Stimulated activated CD8-positive, alpha-beta memory T cell treated with anti-CD3 and anti-CD28 coated beads, Interleukin-15, amount 100 ng/mL, for 24 hours (primary cell): ENCODE data around the gene MUSK.

ENCODE experiments used
- DNase-seq: peaks from one replicate; pipeline ENCODE4 v3.0.0-alpha.2; 2020; ENCODE audit warnings: low read depth

MUSK gene

DNA sequence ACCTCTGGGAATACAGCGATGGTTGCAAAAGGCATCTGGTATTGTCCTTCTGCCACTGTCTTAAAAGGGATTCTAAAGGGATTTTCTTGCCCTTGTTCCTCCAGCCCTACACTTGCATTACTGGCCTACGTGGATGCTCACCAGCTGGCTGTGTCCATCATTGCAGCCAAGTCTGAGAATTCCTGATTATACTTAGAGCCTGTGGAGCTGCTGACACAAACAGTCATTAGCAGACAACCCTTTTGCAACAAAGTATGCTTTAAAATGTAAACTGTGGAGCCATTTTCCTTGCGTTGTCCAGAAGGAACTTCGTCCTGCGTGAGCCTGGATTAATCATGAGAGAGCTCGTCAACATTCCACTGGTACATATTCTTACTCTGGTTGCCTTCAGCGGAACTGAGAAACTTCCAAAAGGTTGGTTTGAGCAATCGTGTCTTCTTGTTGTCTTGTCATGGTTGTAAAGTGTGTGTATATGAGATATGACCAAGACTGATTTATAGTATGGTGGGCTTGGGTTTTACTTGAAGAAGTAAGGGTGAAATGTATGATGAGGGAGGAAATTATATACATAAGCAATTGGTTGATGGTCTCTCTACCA is at the start of gene MUSK:
Gene MUSK, plus strand, starts transcription at position 222 of the 598 bp plus-strand sequence. Its CDS starts 114 bp downstream, at position 336.
- no peak for DNase-seq

- no peak for DNase-seq
These were observed 48.8 kb upstream of the MUSK start for GRCh38 chr9:110619831-110620230.

GRCh38 chr9:110620726-110621125 is 47.9 kb upstream of the MUSK start:
- DNase-seq = no peak

GRCh38 chr9:110622368-110622767 is 46.2 kb upstream of the MUSK start:
- DNase-seq = no peak

- DNase-seq = no peak
These were observed 45.0 kb upstream of the MUSK start for GRCh38 chr9:110623462-110624025.

- no peak for DNase-seq
These were observed 42.3 kb upstream of the MUSK start for GRCh38 chr9:110626101-110626829.

DNA sequence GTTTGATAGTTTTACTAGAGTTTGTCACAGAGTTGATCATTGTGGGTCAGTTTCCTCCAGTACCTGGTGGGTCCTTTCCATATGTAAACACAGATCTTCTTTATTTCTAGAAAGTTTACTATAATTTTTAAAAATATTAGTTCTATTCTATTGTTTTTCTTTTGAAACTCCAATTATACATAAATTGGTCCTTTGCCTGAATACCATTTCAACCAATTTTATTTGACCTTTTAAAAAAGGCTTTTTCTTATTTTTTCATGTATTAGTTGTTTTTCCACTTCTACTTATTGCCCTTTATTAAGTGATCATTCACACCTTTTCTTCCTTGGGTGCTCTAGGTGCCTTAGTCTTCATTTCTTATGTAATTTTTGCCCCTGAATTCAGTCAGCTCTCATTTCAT is 33.0 kb upstream of the MUSK start:
- no peak for DNase-seq

GRCh38 chr9:110638381-110638954 is 30.1 kb upstream of the MUSK start:
- DNase-seq = no peak

DNA sequence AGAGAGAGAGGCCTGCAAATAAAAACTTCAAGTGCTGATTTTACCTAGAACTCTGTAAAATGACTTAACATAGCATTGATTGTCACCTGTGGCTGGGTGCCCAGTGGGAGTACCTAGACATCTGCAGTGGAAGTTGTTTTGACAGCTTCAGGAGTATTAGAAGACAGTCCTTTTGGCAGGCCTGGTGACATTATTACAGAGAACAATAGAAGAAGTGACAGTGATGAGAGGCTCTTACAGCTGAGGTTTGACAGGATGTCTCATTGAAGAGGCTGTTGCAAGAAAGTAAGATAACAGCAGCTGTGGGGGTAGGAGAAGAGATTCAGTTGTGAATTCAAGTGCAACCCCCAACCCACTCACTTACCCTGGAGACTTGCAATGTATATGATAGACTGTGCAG is 27.9 kb upstream of the MUSK start:
- DNase-seq = no peak

DNA sequence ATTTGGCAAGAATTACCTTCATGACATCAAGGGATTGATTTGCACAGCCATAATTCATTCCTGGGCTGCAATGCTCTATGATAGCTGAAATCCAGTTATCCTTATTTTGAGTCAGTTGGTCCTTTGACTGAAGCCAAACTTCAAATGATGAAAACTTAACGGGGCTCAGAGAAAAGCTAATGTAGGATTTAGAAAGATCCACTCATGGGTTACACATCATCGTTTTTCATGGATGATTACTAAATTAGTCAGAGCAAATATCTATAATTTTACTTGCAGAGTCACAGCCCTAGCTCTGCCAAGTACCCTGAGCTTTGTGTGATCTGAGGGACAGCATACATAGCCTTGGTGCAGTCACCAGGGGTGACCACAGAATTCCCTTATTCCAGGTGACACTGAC is 27.3 kb upstream of the MUSK start:
- DNase-seq = no peak

DNA sequence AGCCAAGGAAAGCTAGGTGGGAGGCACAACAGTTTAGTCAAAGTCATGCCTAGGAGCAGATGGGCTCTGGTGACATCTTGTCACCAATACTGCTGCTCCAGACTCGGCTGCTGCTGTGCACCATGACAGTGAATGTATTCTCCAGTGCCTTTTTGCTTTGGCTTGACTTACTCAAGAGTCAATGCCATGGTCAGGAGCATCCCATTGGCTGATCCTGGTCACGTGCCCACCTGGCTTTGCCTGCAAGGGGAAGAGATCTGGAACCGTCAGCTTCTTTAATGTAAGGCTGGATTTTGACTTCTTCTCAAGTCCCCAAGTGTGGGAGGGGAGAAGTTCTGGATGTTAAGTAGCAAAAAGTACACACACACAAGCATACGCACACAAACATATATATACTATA is 19.9 kb upstream of the MUSK start:
- no peak for DNase-seq

GRCh38 chr9:110650261-110650660 is 18.3 kb upstream of the MUSK start:
- DNase-seq = no peak

DNA sequence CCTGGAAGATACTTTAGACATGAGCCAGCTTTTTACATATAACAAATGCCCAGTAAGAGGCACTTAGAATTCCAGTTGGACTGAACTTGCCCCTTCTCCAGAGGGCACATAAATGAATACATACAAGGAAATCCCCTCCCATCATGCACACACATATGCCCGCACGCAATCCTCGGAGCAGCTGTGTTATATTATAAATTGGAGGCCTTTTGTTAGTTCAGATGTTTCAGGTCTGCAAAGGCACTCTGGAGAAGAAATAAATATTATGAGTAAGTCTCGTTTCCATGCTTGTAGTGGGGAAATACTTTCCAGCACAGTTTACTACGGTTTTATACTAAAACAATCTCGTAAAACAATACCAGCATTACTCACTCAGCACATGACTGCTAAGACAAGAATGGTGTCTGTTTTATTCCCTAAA is 17.6 kb upstream of the MUSK start:
- DNase-seq = no peak

DNA sequence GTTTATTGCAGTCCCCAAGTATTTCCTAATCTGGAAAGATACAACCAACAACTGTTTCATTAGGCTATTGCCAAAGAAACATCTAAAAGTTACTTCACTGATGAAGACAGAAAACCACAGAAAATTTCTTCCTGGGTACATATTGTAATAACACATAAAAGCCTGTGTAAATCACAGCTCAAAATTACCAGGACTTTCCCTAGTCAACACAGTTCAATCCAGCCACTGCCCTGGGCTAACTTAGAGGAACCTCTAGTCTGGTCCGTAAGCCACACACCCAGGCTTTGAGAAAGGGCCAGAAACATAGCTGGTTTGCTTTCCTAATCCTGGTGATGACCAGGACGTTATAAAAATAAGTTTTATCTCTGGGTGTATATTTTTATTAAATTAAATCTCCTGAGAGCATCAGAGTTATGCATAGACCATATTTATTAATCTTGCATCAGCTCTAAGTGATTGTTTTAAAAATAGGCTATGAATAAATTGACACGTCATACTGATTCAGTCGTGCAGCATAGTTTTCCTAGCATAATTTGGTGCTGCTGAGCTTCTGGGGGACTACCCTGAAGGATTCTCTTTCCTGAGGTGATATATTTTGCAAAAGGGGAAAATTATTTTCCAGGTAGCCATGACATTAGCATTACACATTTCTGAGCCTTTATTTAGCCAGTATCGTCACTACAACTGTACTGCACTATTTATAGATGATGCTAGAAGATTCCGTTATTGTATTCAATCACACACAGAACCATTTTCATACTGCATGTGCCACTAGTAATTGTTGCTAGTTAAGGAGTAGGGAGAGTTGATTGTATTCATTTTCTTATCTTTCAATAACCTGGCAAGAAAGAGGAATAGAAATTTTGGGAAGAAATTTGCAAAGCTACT is 12.6 kb upstream of the MUSK start:
- no peak for DNase-seq

DNA sequence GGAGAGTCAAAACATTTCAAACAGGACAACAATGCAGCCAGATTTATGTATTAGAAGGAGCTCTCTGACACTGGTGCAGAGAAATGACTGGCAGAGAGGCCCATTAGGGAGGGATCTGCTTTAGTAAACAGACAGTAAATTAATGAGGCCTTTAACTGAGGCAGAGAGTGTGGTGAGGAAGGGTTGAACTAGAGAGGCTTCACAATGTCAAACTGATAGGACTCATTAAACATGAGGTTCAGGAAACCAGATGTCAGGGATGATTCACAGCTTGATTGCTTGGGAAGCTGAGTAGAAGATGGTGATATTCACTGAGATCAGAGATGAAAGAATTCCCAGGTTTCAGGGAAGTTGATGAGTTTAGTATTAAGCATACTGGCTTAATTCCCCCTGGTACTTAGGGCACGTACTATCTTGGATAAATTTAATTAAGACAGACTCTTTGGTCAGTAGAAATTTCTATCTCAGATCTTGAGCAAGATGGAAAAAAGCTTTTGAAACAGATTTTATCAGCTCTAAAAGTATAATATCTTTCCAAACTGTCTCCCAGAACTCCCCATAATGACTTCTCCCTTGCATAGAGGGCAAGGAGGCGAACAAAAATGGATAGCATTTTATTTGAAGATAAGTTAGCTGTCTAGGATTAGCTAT is 8.6 kb upstream of the MUSK start:
- no peak for DNase-seq

- DNase-seq = no peak
These were observed 842 bp downstream of the MUSK start for GRCh38 chr9:110669433-110669832.

DNA sequence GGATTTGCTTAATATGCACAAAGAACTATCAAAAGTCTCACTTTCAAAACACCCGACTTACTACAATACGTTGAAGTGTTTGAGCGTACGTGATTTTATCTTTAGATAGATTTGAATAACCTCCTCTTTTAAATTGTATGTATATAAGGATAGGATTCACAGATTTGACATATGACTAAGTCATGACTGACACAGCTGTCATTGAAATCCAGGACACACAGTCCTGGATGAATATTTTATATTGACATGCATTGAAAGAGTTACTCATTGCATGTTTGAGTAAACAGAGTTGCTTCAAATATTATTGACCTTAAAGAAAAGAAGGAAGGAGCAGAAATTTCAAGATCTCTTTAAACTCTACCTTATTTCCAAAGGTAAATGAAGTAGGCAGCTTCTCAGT is 3.3 kb downstream of the MUSK start:
- no peak for DNase-seq

DNA sequence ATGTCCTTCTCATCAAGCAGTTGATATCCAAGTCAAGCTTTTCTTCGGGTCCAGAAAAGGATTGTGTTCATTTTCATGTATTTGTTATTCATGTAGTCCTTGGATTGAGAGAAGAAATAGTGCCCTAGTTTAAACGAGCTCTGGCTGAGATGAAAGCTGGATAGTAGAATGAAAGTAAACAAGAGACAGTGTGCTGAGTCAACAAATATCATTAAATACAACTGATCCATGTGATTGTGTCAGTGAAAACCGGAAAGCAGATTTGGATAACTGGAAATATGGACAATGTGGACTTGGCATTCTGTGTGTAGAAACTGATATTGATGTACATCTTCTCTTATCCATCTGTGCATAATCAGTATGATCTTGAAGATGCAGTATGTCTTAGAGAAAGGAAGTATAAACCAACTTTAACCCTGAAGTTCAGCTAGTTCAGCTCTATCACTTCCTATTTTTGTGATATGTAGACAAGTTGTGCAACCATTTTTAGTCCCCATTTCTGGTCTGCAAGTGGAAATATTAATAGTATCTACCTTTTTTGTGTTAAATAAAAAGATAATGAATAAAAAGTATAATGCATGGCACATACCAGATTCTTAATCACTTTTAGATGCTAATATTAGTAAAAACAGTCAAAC is 4.4 kb downstream of the MUSK start:
- no peak for DNase-seq

DNA sequence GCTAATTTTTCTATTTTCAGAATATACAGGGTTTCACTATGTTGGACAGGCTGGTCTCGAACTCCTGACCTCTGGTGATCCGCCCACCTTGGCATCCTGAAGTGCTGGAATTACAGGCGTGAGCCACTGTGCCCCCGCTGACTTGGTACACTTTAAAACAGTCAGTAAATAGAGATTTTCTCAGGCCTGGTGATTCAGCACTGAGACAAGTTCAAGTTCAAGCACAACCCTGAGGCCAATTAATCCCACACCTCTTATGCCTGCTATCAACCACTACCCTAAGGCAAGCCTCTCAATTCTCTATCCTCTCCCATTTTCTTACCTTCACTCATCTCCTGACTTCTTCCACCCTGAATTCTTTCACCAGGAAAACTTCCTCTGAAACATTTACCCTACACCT is 18.9 kb downstream of the MUSK start:
- DNase-seq = no peak

GRCh38 chr9:110688329-110688728 is 19.7 kb downstream of the MUSK start:
- no peak for DNase-seq

DNA sequence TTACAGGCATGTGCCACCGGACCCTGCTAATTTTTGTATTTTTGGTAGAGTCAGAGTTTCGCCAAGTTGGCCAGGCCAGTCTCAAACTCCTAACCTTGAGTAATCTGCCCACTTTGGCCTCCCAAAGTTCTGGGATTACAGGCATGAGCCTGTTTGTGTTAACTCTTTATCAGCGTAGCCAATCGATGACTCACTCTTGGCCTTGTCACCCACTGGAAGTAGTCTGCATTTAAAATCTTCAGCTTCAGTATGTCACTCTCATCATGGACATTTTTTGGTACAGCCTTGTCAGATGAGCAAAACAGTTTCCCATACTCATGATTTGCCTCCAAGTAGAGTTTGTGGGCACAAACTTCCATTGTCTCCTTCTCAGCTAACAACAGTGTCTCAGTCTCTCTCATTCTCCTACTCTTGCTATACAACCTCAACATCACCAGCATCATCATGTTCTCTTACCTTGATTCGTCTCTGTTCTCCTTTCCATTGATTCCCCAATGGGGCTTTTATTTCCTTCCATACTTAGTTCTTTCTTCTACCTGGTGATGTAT is 22.5 kb downstream of the MUSK start:
- no peak for DNase-seq
